HFF-Myc (cell line): ENCODE data around the gene UROC1.
A peak's percentile ranks its signal among the peaks of the same experiment; 100 is the strongest.

Experiments
- DNase-seq: peaks from one replicate; pipeline ENCODE4 v3.0.0-alpha.2; 2011; ENCODE audit warnings: low read depth; ENCODE audit errors: extremely low read depth
- H3K4me3 ChIP-seq: replicated peaks from 2 replicates; pipeline ENCODE4 v1.5.1; 2011; ENCODE audit warnings: low read depth, mild to moderate bottlenecking, control low read depth, low read length
- CTCF ChIP-seq: IDR thresholded peaks from 2 replicates; pipeline ENCODE4 v1.5.1; 2012; ENCODE audit warnings: mild to moderate bottlenecking, low read depth, low read length, control low read depth; ENCODE audit errors: missing control alignments

UROC1 gene

DNA sequence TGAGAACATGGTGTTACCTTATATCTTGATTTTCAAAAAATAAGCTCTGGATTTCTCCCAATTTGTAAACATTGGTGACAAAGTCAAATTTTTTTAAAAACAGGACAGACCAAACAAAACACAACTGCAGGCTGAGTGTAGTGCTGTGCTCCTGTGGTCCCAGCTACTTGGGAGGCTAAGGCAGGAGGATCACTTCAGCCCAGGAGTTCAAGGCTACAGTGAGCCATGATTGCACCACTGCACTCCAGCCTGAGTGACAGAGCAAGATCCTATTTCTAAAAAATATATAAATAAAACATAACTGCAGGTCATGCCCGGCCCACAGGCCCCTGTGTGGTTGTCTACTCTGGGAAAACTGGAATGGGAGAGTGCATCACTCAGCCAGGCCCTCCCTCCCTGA is 37.9 kb downstream of the UROC1 start:
- TF ChIP-seq CTCF: no peak
- no peak for DNase-seq
- no peak overlapping the region for H3K4me3 ChIP-seq

GRCh38 chr3:126478581-126479310 is 38.8 kb downstream of the UROC1 start:
- DNase-seq: no peak
- no peak for TF ChIP-seq CTCF
- no peak overlapping the region for H3K4me3 ChIP-seq

DNA sequence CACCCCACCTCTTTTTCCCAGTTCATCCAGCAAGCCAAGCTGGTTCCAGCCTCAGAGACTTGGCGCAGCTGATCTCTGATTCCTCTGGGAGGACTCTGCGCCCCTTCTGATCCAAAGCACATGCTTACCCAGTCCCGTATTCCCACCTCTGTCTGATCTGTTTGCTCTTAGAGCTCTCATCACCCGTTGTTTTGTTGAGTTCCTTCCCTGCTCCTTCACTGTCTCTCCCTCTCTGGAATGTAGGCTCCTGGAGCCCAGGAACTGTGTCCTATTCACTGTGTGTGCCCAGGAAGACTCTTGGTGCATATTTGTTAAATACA is 40.6 kb downstream of the UROC1 start:
- TF ChIP-seq CTCF: no peak
- H3K4me3 ChIP-seq: no peak overlapping the region
- DNase-seq: no peak

DNA sequence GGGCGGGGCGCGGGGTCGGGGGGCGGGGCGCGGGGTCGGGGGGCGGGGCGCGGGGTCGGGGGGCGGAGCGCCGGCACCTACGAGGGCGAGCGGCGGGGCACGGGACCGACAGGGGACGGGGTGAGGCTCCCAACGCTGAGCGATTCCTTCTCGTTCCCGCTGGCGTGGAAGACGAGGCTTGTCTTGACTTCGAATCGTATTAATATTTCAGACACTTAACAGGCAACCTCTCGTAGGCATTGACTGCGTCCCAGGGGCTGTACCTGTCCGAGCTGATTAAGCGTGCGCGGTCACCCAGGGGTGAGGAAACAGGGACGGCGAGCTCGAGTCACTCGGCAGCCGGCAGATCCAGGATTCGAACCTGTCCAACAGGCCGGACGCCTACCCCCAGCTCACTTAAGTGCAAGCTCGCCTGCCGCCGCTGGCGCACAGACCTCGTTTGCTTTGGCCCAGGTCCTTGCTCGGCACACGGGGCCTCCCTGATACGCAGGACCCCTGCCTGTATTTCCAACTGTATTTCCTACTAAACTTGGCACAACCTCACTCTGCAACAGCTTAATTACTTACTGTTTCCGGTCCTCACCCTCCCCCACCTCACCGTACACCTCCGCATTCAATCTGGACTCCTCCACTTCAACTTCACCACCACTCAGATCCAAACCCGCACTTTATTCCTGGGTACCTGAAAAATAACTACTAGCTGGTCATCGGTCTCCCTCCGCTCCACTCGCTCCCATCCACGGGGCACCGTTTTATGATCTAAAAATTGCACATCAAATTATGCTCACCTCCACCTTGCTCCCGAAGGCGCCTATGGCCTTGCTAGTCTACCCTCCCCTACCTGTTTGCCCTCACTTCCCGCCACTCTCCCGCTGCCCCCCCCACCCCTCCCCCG is 41.2 kb downstream of the UROC1 start:
- no peak for DNase-seq
- TF ChIP-seq CTCF: no peak
- peak overlapping the region; percentile 49 for H3K4me3 ChIP-seq

- H3K4me3 ChIP-seq: peak within 1 kb of the TSS; percentile 82
- DNase-seq: peak; percentile 71
- TF ChIP-seq CTCF: no peak
These were observed 42.0 kb downstream of the UROC1 start, which contains the start of gene ZXDC for GRCh38 chr3:126475413-126476114. Gene ZXDC (minus strand): TSS chr3:126475891. CDS start chr3:126475865, 26 bp downstream.

DNA sequence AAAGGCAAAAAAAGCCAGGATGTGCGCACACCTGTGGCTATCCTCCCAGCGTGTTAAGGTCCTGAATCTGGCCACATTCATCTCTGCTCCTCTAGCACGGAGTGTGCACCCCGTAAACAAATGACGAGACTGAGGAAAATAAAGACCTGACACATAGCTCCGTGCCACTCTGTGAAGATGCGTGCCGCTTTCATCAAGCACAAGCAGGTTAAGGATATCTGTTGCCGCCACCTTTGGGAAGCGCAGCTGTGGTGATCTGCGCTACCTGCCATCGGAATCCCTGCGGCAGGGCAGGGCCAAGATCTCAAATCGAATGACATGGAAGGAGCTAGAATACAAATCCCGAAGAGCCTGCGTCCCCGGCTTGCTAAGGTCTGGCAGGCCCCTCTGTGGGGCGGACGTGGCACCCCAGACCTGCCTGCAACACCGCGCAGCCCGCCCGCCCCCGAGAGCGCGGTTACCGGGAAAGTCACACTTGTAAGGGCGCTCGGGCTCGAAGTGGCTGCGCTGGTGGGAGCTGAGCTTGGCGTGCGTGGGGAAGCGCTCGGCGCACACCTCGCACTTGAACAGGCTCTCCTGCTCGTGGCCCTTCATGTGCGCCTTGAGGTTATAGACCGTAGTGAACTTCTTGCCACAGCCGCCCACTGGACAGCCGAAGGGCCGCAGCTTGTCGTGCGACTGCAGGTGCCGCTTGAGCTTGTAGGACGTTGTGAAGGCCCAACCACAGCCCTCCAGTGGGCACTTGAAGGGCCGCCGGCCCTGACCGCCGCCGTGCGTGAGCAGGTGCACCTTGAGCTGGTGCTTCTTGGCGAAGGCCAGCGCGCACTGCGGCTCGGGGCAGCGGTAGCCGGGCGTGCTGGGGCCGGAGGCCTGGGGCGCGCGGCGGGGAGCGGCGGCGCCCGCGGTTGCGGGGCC is 42.8 kb downstream of the UROC1 start:
- DNase-seq: no peak
- H3K4me3 ChIP-seq: peak overlapping the region; percentile 82
- TF ChIP-seq CTCF: no peak
